Upper lobe of left lung (tissue), 6 donors: Measurements from ENCODE around the gene PITPNM2. TPM values are rescaled to one million over a fixed set of nuclear protein-coding genes. Genes with fewer than 3 reads are reported as not detected.

Experiments
- ATAC-seq, 2 donors: fragments of 200-7000 bp; cut with Tn5 transposase; one replicate each; pipeline ENCODE4 v1.9.1; 2022; ENCODE audit warnings: mild to moderate bottlenecking in 2 of 2, moderate library complexity in 2 of 2; ENCODE audit not compliant: low FRiP score in 2 of 2
- DNase-seq, 2 donors: peaks; one replicate each; pipeline ENCODE4 v3.0.0-alpha.2; 2019 to 2020
- H3K27ac ChIP-seq, 4 donors: fragments of 200-600 bp; sonication (generic); one replicate each; pipeline ENCODE4 v1.5.1; 2016 to 2019
- H3K27me3 ChIP-seq, 4 donors: fragments of 200-600 bp; sonication (generic); one replicate each; pipeline ENCODE4 v1.5.1; 2017 to 2019
- H3K36me3 ChIP-seq, 4 donors: fragments of 200-600 bp; sonication (generic); one replicate each; pipeline ENCODE4 v1.5.1; 2016 to 2019
- H3K4me1 ChIP-seq, 4 donors: fragments of 200-600 bp; sonication (generic); one replicate each; pipeline ENCODE4 v1.5.1; 2018 to 2019
- H3K4me3 ChIP-seq, 4 donors: fragments of 200-600 bp; sonication (generic); one replicate each; pipeline ENCODE4 v1.5.1; 2017 to 2019; ENCODE audit warnings: mild to moderate bottlenecking in 2 of 4, moderate library complexity in 1 of 4
- H3K9me3 ChIP-seq, 4 donors: fragments of 200-600 bp; sonication (generic); one replicate each; pipeline ENCODE4 v1.5.1; 2018 to 2019
- CTCF ChIP-seq, 6 experiments: fragments of 450-650 bp in 4 of 6; fragments of 200-600 bp in 2 of 6; sonication (generic) in 2 of 6; IDR thresholded peaks; one replicate each; pipeline ENCODE4 v1.5.1; 2016 to 2019; ENCODE audit warnings: antibody characterized with exemption in 6 of 6
- EP300 ChIP-seq, 4 donors: sonication (generic); formaldehyde crosslinking; IDR thresholded peaks; one replicate each; pipeline ENCODE4 v1.5.1; 2017; ENCODE audit warnings: antibody characterized with exemption in 4 of 4, control low read depth in 2 of 4
- POLR2A ChIP-seq, 4 donors: fragments of 450-650 bp; IDR thresholded peaks; one replicate each; pipeline ENCODE4 v1.5.1; 2016 to 2017; ENCODE audit warnings: antibody characterized with exemption in 4 of 4, mild to moderate bottlenecking in 2 of 4
- POLR2AphosphoS5 ChIP-seq, 2 donors: sonication (generic); formaldehyde crosslinking; IDR thresholded peaks; one replicate each; pipeline ENCODE4 v1.5.1; 2017; ENCODE audit warnings: antibody characterized with exemption in 2 of 2
- WGBS, 2 donors: methylation state at CpG; one replicate each; pipeline ENCODE4 v1.1.5; 2017 to 2018; 5-methylcytosine and 5-hydroxymethylcytosine counted together
- total RNA-seq, 6 donors: library from RNA; depleted of rRNA in 4 of 6; stranded (reverse); fragments of >200 nt in 4 of 6; gene quantifications; one replicate each; pipeline versions ENCODE4 v1.1.0 to v1.2.1, GENCODE V29; 2016 to 2021
- donor health status: DM: no; HTN: no; CAD: no; lungs with moderate emphysema.
- donor health status: DM: no; HTN: yes; CAD: no; lungs with severe emphysema.

The PITPNM2 gene
- total RNA-seq, 6 donors from 2014 or later: 17.5 to 56.6 (median 29.4) TPM

GRCh38 chr12:123151457-123152454, 866 bp upstream of the PITPNM2 start:
- Histone ChIP-seq H3K27me3 (no peaks in the 10 kb centered on the region), H3K4me1 (peaks cover 18 to 48% (median 26%) of the 10 kb centered on the region in 4 donors), H3K36me3 (no peaks in the 10 kb centered on the region), H3K4me3 (peak overlapping the region; percentile 62 to 90 (median 80)), H3K9me3 (no peaks in the 10 kb centered on the region), H3K27ac (peak overlapping the region; percentile 81 to 91 (median 89))
- WGBS, 2 donors: 47 to 75% methylated on average over 16 to 38 of the region's 46 CpGs
- no peak for TF ChIP-seq CTCF (IDR thresholded peaks at IDR 0.05)
- no peak for TF ChIP-seq POLR2A (IDR thresholded peaks at IDR 0.05)
- TF ChIP-seq EP300 (IDR thresholded peaks at IDR 0.05): no peak
- ATAC-seq (peak in 1 of 2 donors; percentile 45), DNase-seq (peak; percentile 28 to 40)

- ATAC-seq: peak; percentile 5 to 67
- TF ChIP-seq CTCF (IDR thresholded peaks at IDR 0.05) (peak in 1 of 6 experiments; percentile 5), POLR2A (IDR thresholded peaks at IDR 0.05) (no peak)
- H3K36me3 ChIP-seq: no peaks in the 10 kb centered on the region
Observed at GRCh38 chr12:123150275-123150743, 581 bp downstream of the PITPNM2 start.

GRCh38 chr12:123149501-123150274, 1.2 kb downstream of the PITPNM2 start:
- no peaks in the 10 kb centered on the region for H3K9me3 ChIP-seq
- DNase-seq (no peak), ATAC-seq (peak in 1 of 2 donors; percentile 15)
- no peaks in the 10 kb centered on the region for H3K27me3 ChIP-seq
- H3K4me1 ChIP-seq: peaks cover 15 to 48% (median 26%) of the 10 kb centered on the region in 4 donors
- peak overlapping the region; percentile 62 to 90 (median 74) for H3K4me3 ChIP-seq
- 38 to 57% methylated on average over 10 to 22 of the region's 22 CpGs for WGBS, 2 donors
- H3K36me3 ChIP-seq: no peaks in the 10 kb centered on the region
- TF ChIP-seq POLR2A (IDR thresholded peaks at IDR 0.05) (no peak), POLR2AphosphoS5 (IDR thresholded peaks at IDR 0.05) (no peak), CTCF (IDR thresholded peaks at IDR 0.05) (no peak), EP300 (IDR thresholded peaks at IDR 0.05) (no peak)
- H3K27ac ChIP-seq: peak overlapping the region; percentile 79 to 92 (median 91)

More at GRCh38 chr12:123150275-123150743, 581 bp downstream of the PITPNM2 start:
- H3K9me3 ChIP-seq: no peaks in the 10 kb centered on the region
- H3K27me3 ChIP-seq: no peaks in the 10 kb centered on the region
- peak overlapping the region; percentile 79 to 92 (median 91) for H3K27ac ChIP-seq
- peak overlapping the region; percentile 62 to 90 (median 74) for H3K4me3 ChIP-seq
- DNase-seq: no peak
- H3K4me1 ChIP-seq: peaks cover 15 to 48% (median 26%) of the 10 kb centered on the region in 4 donors
- 3% methylated on average over 6 of the region's 54 CpGs; no CpG with 5 or more reads in 1 of the 2 donors for WGBS, 2 donors

- Histone ChIP-seq H3K4me3 (peak overlapping the region in 3 of 4 donors; percentile 62 to 90 (median 81)), H3K4me1 (peaks cover 15 to 48% (median 26%) of the 10 kb centered on the region in 4 donors)
- WGBS, 2 donors: 79 to 100% methylated on average over 3 of the region's 3 CpGs
Observed at GRCh38 chr12:123149088-123149487, 1.8 kb downstream of the PITPNM2 start.

More at GRCh38 chr12:123149088-123149487, 1.8 kb downstream of the PITPNM2 start:
- Histone ChIP-seq H3K9me3 (no peaks in the 10 kb centered on the region), H3K36me3 (no peaks in the 10 kb centered on the region), H3K27me3 (no peaks in the 10 kb centered on the region), H3K27ac (peak overlapping the region; percentile 79 to 92 (median 91))
- ATAC-seq (peak in 1 of 2 donors; percentile 2), DNase-seq (no peak)
- TF ChIP-seq POLR2A (IDR thresholded peaks at IDR 0.05) (no peak), CTCF (IDR thresholded peaks at IDR 0.05) (peak in 2 of 6 experiments; percentile 15 to 17), POLR2AphosphoS5 (IDR thresholded peaks at IDR 0.05) (peak in 1 of 2 donors; percentile 10)
